COLO668 (cell line): ENCODE results near the gene ZNF134.
A peak's percentile ranks its signal among the peaks of the same experiment; 100 is the strongest.

Source experiments
- DNase-seq: peaks from one replicate; lab custom pipeline; 2025; ENCODE audit not compliant: unreplicated experiment; lab: John Stamatoyannopoulos, UW

The ZNF134 gene

GRCh38 chr19:57613941-57614743 is at the start of gene ZNF134:
Gene ZNF134 (plus strand): TSS chr19:57614242. CDS start chr19:57619469, 5,227 bp downstream.
- DNase-seq = peak; percentile 93

- DNase-seq = no peak
Measured at GRCh38 chr19:57566396-57567265, 47.4 kb upstream of the ZNF134 start.

GRCh38 chr19:57570707-57571106 is 43.3 kb upstream of the ZNF134 start:
- DNase-seq = no peak

DNA sequence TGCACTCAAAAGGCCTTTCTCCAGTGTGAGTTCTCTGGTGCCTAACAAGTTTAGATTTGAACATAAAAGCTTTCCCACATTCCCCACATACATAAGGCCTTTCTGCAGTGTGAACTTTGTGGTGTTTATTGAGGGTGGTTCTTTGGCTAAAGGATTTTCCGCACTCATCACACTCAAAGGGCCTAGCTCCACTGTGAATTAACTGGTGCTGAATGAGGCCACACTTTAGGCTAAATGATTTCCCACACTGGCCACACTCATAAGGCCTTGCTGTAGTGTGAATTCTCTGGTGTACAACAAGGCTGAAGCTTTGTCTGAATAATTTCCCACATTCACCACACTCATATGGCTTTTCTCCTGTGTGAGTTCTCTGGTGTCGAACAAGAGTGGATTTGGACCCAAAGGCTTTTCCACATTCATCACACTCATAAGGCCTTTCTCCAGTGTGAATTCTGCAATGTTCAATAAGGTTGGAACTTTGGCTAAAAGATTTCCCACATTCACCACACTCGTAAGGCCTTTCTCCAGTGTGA is 41.6 kb upstream of the ZNF134 start:
- DNase-seq = no peak

GRCh38 chr19:57576661-57577060 is 37.4 kb upstream of the ZNF134 start:
- no peak for DNase-seq

DNA sequence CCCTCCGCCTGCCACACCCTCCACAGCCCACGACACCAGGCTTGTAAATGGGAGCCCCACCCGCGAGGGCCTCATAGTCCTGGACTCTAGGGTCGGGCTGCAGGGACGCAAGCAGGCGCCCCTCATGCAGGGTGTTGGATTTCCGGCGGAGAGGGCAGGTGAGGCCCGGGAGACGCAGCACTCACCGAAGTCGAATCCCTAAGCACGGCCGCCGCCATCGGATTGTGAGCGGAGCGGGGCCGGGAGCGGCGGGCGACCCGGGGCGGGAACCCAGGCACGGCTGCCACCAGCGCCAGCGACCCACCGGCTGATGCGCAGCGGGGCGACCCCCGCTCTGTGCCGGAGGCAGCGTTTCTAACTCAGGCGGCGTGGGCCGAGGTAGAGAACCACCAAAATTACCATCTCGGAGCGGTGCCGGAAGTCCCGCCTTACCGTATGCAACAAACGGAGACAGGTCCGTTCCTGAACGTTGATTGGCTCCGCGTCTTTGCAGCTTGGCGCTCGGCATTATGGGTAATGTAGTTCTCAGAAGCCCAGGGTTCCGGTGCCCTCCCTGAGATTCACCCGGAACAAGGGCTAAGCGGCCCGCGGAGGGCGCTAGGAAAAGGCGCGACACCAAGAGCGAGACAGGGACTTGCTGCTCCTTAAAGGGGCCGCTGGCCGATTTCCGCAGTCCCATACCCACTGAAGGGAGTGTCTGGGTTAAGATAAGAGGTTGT is 35.4 kb upstream of the ZNF134 start, which contains the start of gene ZNF416:
Gene ZNF416 (minus strand): TSS at position 425 of the 719 bp plus-strand sequence. CDS start 207 bp downstream, at position 218.
- peak; percentile 97 for DNase-seq

- DNase-seq = no peak
Measured at GRCh38 chr19:57583104-57583520, 30.9 kb upstream of the ZNF134 start.

DNA sequence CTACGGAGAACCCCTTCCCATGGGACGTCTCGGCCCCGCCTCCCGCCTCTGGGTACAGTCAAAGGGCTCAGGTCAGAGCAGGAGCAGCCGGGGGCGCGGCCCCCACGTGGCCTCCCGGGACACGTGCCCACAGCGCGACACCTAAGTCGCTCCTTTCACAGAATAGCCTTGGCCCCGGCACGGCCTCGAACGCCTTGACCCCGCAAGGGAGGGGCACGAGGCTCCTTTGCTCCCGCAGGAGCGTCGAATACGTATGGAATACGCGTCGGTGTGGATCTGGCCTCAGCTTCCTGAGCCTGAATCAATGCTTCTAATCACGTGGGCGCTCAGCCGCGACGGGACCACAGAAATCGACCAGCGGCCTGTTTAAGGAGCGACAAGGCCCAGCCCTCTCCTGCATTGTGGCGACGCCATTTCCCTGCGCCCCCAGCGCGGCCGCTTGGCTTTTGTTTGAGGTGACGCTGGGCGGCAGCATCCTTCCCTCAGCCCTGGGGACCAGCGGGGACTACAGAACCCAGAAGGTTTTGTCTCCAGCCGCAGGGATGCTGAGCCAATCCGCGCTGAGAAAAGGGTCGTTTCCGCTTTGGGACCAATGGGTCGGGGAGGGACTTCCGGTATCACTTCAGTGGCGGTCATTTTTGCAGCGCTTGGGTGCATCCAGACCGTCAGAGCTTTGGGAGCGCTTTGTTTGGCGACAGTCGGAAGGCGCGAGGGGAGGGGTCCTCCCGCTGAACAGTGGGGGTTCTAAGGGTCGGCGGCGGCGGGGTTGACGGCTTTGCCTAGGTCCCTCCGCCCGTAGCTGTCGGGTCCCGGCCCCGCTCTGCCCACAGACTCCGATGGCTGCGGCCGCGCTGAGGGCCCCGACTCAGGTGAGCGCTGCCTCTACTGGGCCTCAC is 30.3 kb upstream of the ZNF134 start, which contains the start of gene ZIK1:
Gene ZIK1 (plus strand): TSS at position 625 of the 896 bp plus-strand sequence. CDS start 212 bp downstream, at position 837.
- DNase-seq = peak; percentile 93

DNA sequence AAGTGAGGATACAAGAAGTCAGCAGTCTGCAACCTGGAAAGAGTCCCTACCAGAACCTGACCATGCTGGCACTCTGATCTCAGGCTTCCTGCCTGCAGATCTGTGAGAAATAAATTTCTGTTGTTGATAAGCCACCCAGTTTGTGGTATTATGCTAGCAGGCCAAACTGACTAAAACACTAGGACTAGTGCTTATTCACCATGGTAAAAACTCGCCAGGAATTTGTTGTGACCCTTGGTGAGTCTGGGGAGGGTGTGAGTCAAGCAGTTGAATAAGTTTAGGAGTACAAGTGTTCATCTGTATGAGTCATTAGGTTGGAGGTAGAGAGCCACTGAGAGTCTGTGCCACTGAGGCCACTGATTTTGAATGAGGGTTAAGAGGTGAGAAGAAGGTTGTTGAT is 26.5 kb upstream of the ZNF134 start:
- no peak for DNase-seq

DNA sequence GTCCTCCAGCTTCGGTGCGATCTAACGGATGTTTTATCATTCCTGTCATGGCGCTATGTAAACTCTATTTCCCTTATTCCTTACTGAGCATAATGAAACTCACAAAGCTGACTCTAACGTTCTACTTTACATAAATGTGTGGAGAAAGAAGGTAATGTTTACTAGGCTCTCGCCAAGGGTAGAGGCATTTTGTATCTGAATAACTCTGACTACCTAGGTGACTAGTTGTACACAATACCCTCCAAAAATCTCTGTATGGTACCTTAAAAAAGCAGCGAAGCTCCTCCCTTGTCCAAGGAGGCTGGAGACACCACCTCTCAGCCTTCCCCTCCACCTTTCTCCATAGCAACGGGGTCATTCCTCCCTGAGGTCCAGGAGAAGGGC is 14.7 kb upstream of the ZNF134 start:
- no peak for DNase-seq

GRCh38 chr19:57599761-57600383 is 14.2 kb upstream of the ZNF134 start, which contains the start of gene ZNF530:
Gene ZNF530 (plus strand): TSS chr19:57599885. CDS start chr19:57604346, 4,461 bp downstream.
- DNase-seq = peak; percentile 95

- DNase-seq = no peak
Measured at GRCh38 chr19:57606931-57607330, 7.1 kb upstream of the ZNF134 start.

DNA sequence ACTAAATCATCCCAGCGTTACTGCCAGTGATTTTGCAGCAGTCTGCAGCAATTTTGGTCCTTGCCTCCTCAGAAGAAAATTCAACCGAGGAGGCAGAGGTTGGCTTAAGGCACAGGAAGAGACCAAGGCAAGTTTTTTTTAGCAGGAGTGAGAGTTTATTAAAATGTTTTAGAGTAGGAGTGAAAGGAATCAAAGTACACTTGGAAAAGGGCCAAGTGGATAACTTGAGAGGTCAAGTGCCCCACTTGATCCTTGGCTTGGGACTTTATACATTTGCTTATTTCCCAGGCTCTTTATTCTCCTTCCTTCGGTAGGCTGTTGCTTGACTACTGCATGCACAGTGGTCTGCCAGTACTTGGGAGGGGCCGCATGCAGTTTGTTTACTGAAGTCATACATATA is 2.9 kb upstream of the ZNF134 start:
- DNase-seq = no peak

GRCh38 chr19:57615346-57615745 is 1.3 kb downstream of the ZNF134 start:
- DNase-seq = no peak

DNA sequence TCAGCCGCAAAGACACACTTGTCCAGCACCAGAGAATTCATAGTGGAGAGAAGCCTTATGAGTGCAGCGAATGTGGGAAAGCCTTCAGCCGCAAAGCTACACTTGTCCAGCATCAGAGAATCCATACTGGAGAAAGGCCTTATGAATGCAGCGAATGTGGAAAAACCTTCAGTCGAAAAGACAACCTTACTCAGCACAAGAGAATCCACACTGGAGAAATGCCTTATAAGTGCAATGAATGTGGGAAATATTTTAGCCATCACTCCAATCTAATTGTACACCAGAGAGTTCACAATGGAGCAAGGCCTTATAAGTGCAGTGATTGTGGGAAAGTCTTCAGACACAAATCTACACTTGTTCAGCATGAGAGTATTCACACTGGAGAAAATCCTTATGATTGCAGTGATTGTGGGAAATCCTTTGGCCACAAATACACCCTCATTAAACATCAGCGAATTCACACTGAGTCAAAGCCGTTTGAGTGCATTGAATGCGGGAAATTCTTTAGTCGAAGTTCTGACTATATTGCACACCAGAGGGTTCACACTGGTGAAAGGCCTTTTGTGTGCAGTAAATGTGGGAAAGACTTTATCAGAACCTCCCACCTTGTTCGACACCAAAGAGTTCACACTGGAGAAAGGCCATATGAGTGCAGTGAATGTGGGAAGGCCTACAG is 6.8 kb downstream of the ZNF134 start:
- DNase-seq = no peak

DNA sequence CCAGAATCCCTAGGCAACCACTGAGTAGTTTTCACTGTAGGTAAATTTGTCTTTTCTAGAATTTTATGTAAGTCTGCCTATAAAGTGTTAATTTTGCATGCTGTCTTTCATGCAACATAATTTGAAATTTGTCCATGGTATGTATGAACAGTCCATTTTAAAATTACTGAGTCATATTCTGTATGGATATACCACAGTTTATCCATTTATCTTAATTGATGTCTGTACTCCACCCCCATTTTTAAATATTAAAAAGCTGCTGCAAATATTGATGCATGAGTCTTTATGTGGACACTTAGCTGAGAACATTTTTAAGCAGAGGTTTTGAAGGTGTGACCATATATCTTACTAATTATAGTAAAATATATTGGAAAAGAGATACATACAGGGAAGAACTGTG is 9.0 kb downstream of the ZNF134 start:
- DNase-seq = no peak

- DNase-seq = peak; percentile 96
Measured at GRCh38 chr19:57632987-57633831, 19.2 kb downstream of the ZNF134 start, which contains the start of gene ZNF211. Gene ZNF211 (plus strand): TSS chr19:57633168. CDS start chr19:57633347, 179 bp downstream.

GRCh38 chr19:57633832-57634131 is 19.7 kb downstream of the ZNF134 start:
- DNase-seq = no peak
